Lower leg skin (tissue), 3 donors: ENCODE results near the gene PRKCH.

Experiments
- POLR2A ChIP-seq, 2 donors: fragments of 450-650 bp; IDR thresholded peaks; one replicate each; pipeline ENCODE4 v1.6.1; 2016 to 2017; ENCODE audit warnings: antibody characterized with exemption in 2 of 2, mild to moderate bottlenecking in 1 of 2, moderate library complexity in 1 of 2
- TF ChIP-seq, protein P1 (sequence below), 3 donors: fragments of 450-650 bp; IDR thresholded peaks; one replicate each; pipeline ENCODE4 v1.5.1; 2016; ENCODE audit warnings: antibody characterized with exemption in 3 of 3, mild to moderate bottlenecking in 3 of 3, moderate library complexity in 2 of 3

DNA sequence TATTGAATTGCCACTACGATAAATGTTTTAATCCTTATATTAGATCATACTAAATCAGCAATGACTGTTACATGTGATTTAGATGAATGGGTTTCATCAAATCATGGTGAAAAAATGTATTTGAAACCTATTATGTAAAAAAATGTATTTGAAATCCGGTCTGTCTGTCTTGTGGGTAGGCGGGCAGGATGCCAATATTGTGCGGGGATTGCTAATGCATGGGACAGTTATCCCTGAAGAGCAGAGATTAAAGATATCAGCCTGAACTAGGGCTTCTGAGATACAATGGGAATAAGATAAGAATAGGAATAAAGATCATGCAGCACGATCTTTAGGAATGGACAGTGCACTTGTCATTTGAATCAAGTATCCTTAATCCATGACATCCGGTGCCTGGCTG is 134.0 kb downstream of the PRKCH start:
- TF ChIP-seq, protein P1, sequence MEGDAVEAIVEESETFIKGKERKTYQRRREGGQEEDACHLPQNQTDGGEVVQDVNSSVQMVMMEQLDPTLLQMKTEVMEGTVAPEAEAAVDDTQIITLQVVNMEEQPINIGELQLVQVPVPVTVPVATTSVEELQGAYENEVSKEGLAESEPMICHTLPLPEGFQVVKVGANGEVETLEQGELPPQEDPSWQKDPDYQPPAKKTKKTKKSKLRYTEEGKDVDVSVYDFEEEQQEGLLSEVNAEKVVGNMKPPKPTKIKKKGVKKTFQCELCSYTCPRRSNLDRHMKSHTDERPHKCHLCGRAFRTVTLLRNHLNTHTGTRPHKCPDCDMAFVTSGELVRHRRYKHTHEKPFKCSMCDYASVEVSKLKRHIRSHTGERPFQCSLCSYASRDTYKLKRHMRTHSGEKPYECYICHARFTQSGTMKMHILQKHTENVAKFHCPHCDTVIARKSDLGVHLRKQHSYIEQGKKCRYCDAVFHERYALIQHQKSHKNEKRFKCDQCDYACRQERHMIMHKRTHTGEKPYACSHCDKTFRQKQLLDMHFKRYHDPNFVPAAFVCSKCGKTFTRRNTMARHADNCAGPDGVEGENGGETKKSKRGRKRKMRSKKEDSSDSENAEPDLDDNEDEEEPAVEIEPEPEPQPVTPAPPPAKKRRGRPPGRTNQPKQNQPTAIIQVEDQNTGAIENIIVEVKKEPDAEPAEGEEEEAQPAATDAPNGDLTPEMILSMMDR (IDR thresholded peaks at IDR 0.05), result no peak
- TF ChIP-seq POLR2A (IDR thresholded peaks at IDR 0.05), result no peak
